GM19455 (cell line): ENCODE measurements around the gene RBM23.
A peak's percentile ranks its signal among the peaks of the same experiment; 100 is the strongest.
"Not testable (repeated sequence)": the region's sequence is repeated elsewhere in the genome, so short reads cannot be mapped to it uniquely, and the experiment has no call there.

Experiments used
- ATAC-seq: cut with Tn5 transposase; IDR thresholded peaks from one replicate; pipeline ENCODE4 v1.9.1; 2021; ENCODE audit not compliant: unreplicated experiment

Gene RBM23

GRCh38 chr14:22865424-22866405 is 53.2 kb downstream of the RBM23 start:
- ATAC-seq, result no peak

DNA sequence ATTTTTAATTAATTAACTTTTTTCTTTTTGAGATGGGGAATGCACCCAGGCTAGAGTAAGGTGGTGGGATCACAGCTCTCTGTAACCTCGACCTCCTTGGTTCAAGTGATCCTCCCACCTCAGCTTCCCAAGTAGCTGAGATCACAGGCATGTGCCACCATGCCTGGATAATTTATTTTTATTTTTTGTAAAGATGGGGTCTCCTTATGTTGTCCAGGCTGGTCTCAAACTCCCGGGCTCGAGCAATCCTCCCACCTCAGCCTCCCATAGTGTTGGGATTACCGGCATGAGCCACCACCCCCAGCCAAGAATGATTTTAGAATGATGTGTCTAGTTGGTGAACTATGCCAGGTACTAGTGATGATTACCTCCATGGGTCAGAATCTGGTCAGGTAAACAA is 54.0 kb downstream of the RBM23 start:
- ATAC-seq, result no peak

GRCh38 chr14:22861651-22862050 is 57.3 kb downstream of the RBM23 start:
- ATAC-seq, result no peak

- not testable (repeated sequence) for ATAC-seq
Measured at GRCh38 chr14:22860377-22860776, 58.6 kb downstream of the RBM23 start.

GRCh38 chr14:22856428-22856827 is 62.5 kb downstream of the RBM23 start:
- ATAC-seq, result no peak

DNA sequence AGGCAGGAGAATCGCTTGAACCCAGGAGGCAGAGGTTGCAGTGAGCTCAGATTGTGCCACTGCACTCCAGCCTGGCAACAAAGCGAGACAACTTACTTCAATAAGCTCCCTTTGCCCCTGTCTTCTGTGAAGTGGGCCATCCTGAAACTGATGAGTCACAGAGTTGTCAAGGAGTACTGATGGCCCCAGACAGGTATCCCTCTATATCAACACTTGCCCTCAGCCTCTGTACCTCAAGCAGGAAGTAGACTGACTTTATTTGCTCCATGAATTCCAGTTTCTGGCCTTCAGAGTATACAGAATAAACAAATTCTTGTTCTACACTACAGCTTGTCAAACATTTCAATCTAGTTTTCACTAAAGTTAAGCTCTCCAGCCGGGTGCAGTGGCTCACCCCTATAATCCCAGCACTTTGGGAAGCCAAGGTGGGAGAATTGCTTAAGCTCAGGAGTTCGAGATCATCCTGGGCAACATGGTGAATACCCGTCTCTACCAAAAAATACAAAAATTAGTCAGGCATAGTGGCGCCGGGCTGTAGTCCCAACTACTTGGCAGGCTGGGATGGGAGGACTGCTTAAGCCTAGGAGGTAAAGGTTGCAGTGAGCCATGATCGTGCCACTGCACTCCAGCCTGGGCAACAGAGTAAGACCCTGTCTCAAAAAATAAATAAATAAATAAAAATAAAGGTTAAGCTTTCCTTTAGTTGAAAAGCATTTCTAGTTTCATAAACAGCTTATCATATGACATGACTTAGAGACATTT is 63.8 kb downstream of the RBM23 start:
- ATAC-seq, result no peak

DNA sequence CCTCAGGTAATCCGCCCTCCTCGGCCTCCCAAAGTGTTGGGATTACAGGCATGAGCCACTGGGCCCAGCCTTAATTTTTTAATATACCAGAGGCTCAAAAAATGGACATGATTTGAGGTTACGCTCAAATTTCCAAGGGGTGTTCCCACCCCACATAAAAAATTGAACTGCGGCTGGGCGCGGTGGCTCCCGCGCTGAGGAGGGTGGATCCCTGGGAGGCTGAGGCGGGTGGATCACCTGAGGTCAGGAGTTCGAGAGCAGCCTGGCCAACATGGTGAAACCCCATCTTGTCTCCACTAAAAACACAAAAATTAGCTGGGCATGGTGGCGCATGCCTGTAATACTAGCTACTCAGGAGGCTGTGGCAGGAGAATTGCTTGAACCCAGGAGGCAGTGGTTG is 64.7 kb downstream of the RBM23 start:
- ATAC-seq, result not testable (repeated sequence)

DNA sequence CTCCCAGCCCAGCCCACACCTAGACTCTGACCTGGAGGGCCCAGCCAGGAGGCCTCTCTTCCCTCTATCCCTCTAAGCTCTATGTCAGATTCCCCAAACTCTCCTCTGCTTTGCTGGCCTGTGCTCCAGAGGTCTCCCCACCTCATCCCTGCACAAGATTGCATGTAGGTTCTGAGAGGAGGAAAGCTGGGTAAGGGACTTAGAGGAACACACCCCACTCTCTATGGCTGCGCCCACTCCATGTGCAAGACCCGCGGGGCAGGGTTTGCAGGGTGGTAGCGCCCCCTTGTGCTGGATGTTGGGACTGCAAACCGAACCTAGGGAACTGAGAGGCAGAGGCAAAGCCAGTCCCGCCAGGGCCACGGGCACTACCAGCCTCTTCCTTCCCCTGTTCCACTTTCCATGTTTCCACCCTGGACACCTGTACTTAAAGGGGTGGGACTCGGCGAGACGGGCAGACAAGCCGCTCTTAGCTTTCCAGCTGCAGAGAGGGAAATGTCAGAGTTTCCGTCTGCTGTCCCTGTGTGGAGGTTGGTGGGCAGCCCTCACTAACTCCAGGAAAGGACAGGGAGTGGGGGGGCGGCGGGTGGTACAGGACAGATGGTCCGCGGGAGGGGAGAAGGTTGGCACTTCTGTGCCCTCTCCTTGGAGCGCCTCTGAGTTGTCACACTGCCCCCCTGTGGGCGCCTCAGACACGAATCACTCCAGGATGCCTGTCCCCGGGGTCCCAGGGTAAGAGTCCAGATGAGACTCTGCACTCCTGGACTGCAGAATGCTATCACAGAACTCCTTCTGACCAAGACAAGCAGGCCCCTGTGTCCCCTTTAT is 65.8 kb downstream of the RBM23 start:
- peak; percentile 86 for ATAC-seq

DNA sequence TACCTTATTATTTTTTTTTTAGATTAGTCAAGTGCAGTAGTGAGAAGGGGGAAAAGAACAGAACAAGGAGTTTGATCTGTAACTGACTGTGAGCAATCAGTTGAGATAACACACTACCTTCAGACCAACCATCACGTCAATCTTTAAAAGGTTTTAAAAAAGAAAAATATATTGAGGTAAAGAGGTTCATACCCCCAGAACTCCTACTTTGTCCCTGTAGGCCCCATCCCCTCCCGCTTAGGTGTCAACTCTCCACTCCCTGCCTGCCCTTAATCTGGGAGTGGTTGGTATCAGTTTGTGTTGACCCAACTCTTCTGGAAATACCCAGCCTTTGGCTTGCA is 66.4 kb downstream of the RBM23 start:
- ATAC-seq, result no peak

- ATAC-seq, result not testable (repeated sequence)
Measured at GRCh38 chr14:22852178-22852577, 66.8 kb downstream of the RBM23 start.

DNA sequence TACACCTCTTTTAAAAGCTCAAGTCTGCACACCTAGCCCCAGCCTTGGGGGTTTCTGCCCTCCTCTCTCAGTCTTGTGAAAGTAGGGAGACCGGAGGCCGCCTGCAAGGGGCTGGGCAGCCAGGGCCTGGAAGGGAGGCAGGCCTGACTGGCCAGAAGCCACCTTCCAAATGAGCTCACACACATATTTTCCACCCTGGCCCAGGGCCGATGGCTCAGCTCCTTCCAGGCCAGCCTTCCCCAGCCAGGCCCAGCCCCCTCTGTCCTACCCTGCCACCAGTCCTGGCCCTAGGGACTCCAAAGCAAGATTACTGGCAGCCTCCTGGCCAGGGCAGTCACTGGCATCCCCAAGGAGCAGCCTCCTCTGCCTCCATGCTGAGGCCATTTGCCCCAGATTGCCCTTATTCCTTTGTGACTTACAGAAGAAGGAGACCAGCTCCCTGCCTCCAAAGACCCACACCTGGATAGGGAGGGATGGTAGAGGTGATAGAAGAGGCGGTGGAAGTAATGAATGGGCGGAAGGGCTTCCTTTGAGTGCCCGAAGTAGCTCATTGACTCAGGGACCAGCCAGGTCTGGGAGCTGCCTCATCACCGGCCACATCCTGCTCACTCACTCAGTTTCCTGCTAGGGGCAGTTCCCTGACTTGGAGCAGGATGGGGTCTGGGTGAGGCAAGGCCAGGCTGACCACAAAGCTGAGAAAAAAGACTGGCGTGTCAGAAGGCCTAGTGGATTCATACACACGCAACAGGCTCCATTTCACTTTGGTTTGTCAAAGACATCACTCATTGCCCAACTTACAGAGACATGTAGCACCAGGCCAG is 67.8 kb downstream of the RBM23 start:
- no peak for ATAC-seq

DNA sequence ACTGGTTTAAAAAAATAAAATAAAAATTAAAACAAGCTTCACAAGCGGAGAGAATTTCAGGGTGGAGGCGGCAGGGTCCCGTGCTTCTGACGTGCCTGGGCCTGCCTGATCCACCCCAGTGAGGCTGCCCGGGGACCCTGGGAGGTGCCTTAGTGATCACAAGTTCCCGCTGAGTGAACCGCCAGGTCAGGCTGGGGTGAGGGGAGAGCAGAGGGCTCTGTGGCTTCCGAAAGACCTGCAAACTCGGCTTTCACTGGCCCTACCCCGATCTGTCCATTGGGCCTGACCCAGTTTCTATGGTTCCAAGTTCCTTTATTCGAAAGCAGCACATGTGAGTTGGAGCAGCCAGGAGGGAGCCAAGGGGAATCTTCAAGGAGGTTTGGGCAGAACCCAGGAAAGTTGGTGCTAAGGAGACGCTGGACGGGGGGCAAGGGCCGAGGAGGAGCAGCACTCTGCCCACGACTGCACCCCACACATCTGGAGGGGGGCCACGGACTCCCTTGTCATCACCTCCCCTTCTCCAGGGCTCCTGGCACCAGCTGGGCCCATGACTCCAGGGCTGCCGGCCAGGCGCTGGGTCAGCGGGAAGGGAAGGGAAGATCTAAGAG is 69.6 kb downstream of the RBM23 start:
- no peak for ATAC-seq

DNA sequence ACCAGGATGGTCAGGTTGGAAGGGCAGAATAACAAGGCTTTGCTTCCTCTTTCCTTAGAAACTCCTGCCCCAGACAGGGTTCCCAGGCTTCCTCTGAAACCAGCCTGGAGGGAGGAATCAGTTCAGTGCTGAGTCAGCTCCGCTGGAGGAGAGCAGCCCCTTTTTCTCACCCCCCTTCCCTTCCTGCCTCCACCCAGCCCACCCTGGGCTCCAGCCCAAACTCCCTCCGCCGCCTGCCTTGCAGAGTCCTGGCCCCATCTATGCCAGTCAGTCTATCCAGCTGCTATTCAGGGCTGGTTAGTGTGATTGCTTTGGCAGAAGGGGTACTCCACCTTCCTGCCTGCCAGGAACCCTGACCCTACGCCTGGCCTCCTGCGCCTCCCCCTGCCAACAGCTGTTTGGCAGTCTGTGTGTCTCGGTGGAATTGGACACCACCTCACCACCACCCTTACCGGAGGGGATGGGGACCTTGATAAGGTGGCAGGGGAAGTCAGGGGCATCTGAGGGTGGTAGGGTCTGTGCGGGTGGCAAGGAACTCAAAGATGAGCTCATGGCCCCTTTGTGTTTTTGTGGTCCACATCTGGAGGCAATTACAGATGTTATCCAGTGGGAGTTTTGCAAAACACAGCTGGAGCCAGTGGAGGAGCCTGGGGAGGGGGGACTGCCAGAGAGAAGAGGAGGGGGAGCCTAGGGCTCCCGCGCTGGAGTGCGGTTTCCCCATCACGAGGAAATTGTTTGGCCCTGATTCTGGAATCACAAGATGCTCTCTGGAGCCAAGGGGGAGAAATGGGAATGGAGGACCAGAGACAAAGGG is 70.4 kb downstream of the RBM23 start:
- ATAC-seq, result no peak

DNA sequence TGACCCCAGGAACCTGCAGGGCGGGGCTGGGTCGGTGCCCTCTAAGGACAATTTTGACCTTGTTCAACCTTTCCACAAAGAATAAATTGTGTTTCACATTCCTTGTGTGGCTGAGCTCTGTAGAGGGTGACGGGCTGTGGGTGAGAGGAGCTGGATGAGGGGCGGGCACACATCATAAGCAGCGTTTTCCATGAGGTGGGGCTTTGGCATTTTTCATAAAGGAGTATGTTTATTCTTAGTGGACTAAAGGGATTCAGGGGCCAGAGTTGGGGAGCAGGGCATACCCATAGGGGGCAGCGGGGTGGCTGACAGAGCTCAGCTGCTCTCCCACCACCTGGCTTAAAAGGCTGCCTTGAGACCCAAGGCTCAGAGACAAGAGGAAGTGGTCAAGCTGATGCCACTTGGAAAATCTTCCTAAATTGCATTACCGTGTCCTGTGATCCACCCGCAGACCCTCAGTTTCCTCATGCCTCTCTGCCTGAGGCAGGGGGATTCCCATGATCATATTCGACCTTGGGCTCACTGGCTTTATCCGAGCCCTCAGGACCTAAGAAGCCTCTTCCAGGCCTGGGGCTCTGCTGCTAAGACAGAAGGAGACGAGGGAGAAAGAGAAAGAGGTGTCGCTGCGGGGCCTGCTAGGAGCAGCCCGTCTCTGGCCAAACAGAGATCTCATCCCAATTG is 71.1 kb downstream of the RBM23 start:
- ATAC-seq, result no peak

DNA sequence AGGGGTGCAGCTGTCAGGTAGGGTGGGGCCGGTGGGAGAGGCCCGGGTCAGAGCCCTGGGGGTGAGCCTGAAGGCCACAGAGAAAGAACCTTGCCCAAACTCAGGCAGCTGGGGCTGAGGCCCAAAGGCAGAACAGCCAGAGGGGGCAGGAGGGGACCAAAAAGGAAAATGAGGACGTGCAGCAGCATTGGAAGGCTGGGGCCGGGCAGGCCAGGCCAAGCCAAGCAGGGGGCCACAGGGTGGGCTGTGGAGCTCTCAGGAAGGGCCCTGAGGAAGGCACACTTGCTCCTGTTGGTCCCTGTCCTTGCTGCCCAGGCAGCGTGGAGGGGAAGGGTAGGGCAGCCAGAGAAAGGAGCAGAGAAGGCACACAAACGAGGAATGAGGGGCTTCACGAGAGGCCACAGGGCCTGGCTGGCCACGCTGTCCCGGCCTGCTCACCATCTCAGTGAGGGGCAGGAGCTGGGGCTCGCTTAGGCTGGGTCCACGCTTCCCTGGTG is 72.1 kb downstream of the RBM23 start:
- no peak for ATAC-seq

GRCh38 chr14:22845821-22846625 is 72.9 kb downstream of the RBM23 start:
- ATAC-seq, result no peak

DNA sequence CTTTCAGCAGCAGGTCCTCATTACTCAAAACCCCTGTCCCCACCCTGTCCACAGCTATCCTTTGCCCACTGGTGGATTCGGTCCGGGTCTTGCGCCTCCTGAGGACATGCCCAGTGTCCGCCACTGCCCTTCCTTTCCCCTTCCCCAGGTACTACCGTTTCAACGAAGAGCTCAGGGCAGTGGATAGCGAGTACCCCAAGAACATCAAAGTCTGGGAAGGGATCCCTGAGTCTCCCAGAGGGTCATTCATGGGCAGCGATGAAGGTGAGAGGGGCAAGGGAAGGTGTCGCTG is 73.9 kb downstream of the RBM23 start:
- no peak for ATAC-seq
